ENCODE results near the gene CXXC5. TPM values are rescaled to one million over a fixed set of nuclear protein-coding genes. Genes with fewer than 3 reads are reported as not detected.

Gene CXXC5
- total RNA-seq, 1 donor from 2014 or later: 41.9 TPM

DNA sequence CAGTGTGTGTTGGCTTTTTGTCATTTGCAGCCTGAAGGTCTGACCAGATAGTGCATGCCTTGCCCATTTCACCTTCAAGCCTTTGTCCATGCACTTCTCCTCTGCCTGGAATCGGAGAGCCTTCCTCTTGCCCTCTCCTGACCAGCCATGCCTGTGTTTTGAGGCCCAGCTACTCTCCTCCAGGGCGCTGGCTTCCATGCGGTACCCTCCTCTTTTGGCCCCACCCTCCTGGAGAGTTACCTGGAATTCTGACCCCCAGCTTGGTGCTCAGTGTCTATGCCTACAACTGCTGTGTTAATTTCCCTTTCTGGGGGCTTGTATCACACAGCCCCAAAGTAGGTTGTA is 52.5 kb downstream of the CXXC5 start:
- intact Hi-C loops (cut with DNase I): no loop called here
- DNase-seq (ENCODE audit: low spot score in 2 of 2): no peak
- Histone ChIP-seq H3K4me1 (peaks cover 17 to 37% of the 10 kb centered on the region in 2 donors), H3K27ac (no peak overlapping the region), H3K9me3 (no peaks in the 10 kb centered on the region), H3K27me3 (no peaks in the 10 kb centered on the region), H3K36me3 (no peaks in the 10 kb centered on the region), H3K4me3 (no peak overlapping the region)
- TF ChIP-seq, protein P1, sequence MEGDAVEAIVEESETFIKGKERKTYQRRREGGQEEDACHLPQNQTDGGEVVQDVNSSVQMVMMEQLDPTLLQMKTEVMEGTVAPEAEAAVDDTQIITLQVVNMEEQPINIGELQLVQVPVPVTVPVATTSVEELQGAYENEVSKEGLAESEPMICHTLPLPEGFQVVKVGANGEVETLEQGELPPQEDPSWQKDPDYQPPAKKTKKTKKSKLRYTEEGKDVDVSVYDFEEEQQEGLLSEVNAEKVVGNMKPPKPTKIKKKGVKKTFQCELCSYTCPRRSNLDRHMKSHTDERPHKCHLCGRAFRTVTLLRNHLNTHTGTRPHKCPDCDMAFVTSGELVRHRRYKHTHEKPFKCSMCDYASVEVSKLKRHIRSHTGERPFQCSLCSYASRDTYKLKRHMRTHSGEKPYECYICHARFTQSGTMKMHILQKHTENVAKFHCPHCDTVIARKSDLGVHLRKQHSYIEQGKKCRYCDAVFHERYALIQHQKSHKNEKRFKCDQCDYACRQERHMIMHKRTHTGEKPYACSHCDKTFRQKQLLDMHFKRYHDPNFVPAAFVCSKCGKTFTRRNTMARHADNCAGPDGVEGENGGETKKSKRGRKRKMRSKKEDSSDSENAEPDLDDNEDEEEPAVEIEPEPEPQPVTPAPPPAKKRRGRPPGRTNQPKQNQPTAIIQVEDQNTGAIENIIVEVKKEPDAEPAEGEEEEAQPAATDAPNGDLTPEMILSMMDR (IDR thresholded peaks at IDR 0.05): no peak

DNA sequence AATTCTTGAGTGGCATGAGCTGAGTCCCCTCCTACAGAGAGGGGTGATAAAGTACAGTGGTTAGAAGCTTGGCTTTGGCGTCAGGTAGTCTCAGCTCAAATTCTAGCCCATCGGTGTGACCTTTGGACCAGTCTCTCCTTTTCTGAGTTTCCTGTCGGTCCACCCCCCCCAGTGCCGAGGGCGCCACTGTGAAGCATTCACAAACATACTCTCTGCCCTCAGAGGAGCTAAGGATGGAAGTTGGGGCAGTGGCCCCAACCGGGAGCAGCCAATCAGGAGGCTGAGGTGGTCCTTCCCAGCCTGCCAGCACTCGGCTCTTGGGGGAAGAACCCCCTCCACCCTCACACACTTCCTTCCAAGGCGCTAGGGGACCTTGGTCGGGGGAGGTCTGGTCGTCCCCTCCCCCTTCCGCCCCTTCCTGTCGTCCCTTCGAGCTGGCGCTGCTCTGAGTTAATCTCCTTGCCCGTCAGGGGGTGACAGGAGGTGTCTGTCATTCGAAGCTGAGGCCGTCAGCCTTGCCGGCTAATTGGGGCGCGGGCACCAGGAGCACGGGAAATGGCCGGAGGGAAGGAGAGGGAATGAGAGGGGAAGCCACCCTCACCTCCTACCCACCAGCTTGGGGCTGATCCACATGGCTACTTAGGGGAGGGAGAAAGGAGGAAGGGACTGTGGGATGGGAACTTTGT is 53.0 kb downstream of the CXXC5 start:
- DNase-seq (ENCODE audit: low spot score in 2 of 2): no peak
- Histone ChIP-seq H3K27me3 (no peaks in the 10 kb centered on the region), H3K4me1 (peaks cover 17 to 35% of the 10 kb centered on the region in 2 donors), H3K9me3 (no peaks in the 10 kb centered on the region), H3K4me3 (no peak overlapping the region), H3K27ac (no peak overlapping the region), H3K36me3 (no peaks in the 10 kb centered on the region)
- TF ChIP-seq, protein P1 (IDR thresholded peaks at IDR 0.05): no peak
- intact Hi-C loops (cut with DNase I): no loop called here

DNA sequence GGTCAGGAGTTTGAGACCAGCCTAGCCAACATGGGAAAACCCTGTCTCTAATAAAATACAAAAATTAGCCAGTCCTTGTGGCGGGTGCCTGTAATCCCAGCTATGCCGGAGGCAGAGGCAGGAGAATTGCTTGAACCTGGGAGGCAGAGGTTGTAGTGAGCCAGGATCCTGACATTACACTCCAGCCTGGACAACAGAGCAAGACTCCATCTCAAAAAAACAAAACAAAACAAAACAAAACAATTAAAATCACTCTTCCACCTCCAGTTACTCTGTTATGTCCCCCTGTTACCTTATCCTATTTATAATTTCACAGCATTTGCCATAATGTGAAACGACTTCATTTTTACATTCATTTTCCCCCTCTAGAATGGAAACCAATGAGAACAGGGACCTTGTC is 54.4 kb downstream of the CXXC5 start:
- Histone ChIP-seq H3K27ac (no peak overlapping the region), H3K9me3 (no peaks in the 10 kb centered on the region), H3K36me3 (no peaks in the 10 kb centered on the region), H3K4me1 (peaks cover 14 to 22% of the 10 kb centered on the region in 2 donors), H3K4me3 (no peak overlapping the region), H3K27me3 (no peaks in the 10 kb centered on the region)
- TF ChIP-seq, protein P1 (IDR thresholded peaks at IDR 0.05): no peak
- DNase-seq (ENCODE audit: low spot score in 2 of 2): no peak
- intact Hi-C loops (cut with DNase I): no loop called here

DNA sequence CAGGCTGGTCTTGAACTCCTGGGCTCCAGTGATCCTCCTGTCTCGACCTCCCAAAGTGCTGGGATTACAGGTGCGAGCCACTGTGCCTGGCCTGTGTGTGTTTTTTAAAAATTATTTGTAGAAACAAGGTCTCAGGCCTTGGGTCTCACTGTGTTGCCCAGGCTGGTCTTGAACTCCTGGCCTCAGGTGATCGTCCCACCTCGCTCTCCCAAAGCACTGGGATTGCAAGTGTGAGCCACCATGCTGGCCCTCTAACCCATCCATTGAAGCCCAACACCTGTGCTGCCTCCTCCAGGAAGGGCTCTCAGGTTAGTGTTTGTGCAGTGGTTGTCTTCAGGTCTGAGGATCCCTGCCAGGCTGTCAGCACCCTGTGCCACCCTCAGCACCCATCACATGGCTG is 56.6 kb downstream of the CXXC5 start:
- DNase-seq (ENCODE audit: low spot score in 2 of 2): no peak

DNA sequence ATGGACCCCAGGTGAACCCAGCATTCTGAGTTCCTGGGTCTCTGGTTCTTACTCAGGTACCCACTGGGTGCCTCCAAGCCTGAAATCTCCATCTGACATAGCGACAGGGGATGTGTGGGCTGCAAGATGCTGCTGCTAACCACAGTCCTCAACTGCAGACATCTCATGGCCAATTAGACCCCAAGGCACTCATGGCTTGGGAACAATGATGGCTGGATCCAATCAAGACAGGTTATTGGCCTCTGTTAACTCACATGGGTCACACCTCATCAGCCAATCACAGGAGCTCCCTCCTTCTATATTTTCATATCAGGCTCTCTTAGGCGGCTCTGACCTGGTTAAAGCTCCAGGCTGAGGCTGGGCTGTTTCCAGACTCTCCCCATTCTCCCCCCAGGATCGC is 57.0 kb downstream of the CXXC5 start:
- DNase-seq (ENCODE audit: low spot score in 2 of 2): no peak
- intact Hi-C loops (cut with DNase I): no loop called here

More for the DNA sequence above, 56.6 kb downstream of the CXXC5 start:
- no peaks in the 10 kb centered on the region for H3K36me3 ChIP-seq
- H3K27me3 ChIP-seq: no peaks in the 10 kb centered on the region
- H3K4me3 ChIP-seq: no peak overlapping the region
- no peaks in the 10 kb centered on the region for H3K9me3 ChIP-seq
- no peak overlapping the region for H3K27ac ChIP-seq
- TF ChIP-seq, protein P1 (IDR thresholded peaks at IDR 0.05): no peak
- H3K4me1 ChIP-seq: peaks cover 5 to 7% of the 10 kb centered on the region in 2 donors
- intact Hi-C loops (cut with DNase I): no loop called here

More for the DNA sequence above, 57.0 kb downstream of the CXXC5 start:
- H3K27me3 ChIP-seq: no peaks in the 10 kb centered on the region
- H3K27ac ChIP-seq: no peak overlapping the region
- H3K36me3 ChIP-seq: no peaks in the 10 kb centered on the region
- no peak overlapping the region for H3K4me3 ChIP-seq
- TF ChIP-seq, protein P1 (IDR thresholded peaks at IDR 0.05): no peak
- peaks cover 5 to 11% of the 10 kb centered on the region in 2 donors for H3K4me1 ChIP-seq
- H3K9me3 ChIP-seq: no peaks in the 10 kb centered on the region

Measured in ascending aorta (tissue), 2 donors.